Superior temporal gyrus (tissue), 1 donor: ENCODE measurements around the gene MCM3.

ENCODE experiments used
- DNase-seq: peaks from one replicate; pipeline ENCODE4 v3.0.0-alpha.2; 2016; ENCODE audit errors: extremely low spot score

MCM3 gene

DNA sequence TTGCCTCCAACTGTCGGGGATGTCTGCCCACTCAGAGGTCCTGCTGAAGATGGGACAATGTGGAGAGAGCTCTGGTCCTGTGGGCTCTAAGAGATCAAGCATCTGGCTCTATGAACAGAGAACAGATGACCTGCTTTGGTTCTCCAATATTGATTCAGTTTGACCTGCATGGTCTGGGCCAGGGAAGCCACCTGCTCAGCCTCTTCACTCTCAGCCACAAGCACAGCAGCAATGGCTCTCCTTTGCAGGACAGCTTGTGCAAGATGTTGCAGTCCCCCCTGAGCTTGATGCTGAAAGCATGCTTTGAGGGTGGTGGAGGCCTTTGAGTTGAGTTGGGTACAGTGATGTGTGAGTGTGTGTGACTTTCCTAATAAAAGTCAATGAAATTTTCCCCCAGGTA lies 18.6 kb upstream of the MCM3 start:
- DNase-seq: no peak

- DNase-seq: no peak
These were observed 16.8 kb upstream of the MCM3 start for GRCh38 chr6:52301326-52301725.

- no peak for DNase-seq
These were observed 16.0 kb upstream of the MCM3 start for GRCh38 chr6:52300489-52300931.

- DNase-seq: no peak
These were observed 15.1 kb upstream of the MCM3 start for GRCh38 chr6:52299653-52300052.

- DNase-seq: no peak
These were observed 12.9 kb upstream of the MCM3 start for GRCh38 chr6:52297433-52297832.

- DNase-seq: no peak
These were observed 8.5 kb upstream of the MCM3 start for GRCh38 chr6:52293067-52293466.

DNA sequence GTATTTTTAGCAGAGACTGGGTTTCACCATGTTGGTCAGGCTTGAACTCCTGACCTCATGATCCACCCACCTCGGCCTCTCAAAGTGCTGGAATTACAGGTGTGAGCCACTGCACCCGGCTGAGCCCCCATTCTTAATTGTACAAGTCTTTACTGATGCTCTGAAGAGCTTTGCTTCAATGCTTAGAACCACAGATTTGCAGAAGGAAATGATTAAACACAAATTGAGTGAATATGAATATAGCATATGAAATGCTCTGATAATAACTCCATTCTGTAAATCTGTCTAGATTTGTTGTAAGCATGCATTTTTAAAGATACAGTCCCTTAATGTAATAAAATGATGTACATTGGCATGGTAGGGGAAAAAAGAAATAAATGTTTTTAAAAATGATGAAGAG lies 4.3 kb upstream of the MCM3 start:
- no peak for DNase-seq

GRCh38 chr6:52288216-52288615 lies 3.7 kb upstream of the MCM3 start:
- no peak for DNase-seq

DNA sequence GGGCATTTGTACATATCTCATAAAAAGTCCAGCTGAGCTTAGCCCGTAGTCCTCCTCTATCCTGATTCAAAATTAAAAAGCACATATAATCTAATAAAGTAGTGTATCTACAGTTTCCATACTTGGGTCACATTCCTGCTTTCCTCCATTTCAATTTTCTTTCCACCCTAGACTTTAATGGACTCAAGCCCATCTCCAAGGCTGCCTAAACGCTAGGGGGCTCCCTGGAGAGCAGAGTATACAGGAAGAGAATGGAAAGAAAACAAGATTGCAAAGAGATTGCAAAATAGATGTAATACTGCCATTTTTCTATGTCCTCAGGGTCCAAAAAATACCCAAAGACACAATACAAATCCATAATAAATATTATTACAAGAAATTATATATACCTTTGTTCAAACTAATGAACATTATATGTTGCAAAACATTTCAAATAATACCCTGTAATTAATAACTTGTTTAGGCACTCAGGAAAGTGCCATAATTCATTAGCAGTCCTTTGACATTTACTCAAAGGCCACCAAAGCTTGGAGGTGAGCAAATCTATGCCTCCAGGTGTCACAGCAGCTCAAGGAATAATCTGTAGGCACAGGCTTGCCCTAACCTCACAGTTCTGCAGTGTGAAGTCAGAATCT lies 2.4 kb upstream of the MCM3 start:
- peak; percentile 88 for DNase-seq

DNA sequence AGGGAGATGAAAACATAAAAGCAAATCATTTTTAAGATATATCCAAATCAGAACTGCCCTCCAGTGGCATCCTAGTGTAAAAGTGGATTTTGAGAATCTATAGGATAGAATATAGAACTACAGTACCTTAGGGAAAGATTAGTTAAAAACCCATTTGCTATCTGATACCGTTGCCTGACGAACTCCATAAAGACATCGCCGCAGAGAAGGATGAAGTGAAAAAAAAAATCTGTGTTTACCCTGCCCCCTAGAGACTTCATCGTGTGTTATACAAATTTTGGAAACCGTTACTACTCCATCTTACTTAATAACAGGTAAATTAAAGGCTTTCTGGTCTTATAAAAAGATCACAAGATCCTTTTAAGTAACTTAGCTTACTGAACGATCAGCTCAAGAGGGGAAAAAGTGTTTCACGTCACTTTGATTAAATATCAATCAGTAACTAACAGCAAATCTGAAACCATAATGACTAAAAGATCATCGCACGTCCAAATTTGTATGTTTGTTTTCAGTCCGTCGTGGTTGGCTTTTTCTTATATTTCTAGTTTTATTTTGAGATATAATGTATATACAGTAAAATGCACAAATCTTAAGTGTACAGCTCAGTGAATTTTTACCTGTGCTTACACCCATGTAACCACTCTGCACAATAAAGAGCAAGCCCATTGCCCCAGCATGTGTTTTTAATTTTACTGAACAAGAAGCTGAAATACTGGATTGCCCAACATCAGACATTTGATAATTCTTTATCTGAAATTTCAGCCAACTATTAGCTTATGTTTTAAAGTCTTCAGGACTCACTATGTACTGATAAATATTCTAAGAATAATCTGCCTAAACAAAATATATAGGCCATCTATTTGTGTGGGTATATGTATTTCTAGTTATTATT lies 881 bp upstream of the MCM3 start:
- peak; percentile 81 for DNase-seq

- DNase-seq: peak; percentile 9
These were observed 447 bp downstream of the MCM3 start for GRCh38 chr6:52284131-52284459.

DNA sequence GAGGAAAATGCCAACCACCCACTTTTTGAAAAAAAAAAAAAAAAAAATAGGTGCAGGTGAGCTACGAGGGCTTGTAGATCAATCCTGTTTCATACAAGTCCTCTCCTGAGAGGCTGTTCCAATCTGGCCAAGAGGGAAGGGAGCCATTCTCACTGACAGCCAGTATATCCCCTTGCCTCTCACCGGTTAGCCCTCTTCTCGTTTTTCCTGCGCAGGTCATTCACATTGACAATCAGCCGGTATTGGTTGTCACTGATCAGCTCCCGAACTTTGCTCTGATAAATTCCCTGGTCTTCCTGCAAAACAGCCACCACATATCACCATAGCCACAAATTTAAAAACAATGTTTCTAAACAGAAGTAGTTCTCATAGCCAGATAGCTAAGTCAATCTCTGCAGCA lies 1.4 kb downstream of the MCM3 start:
- no peak for DNase-seq

DNA sequence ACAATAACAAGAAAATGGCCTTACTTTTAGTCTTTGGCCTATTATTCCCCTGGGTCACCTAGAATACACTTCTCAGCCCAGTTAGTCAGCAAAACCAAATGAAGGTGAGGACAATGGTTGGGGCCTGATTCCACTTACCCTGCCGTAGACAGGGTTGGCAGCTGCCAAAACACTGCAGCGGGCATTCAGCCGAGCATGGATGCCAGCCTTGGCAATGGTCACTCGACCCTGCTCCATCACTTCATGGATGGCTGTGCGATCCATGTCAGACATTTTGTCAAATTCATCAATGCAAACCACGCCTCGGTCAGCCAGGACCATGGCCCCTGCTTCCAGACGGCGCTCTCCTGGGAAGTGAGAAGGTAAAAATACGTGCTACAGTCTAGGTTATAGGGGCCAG lies 8.4 kb downstream of the MCM3 start:
- DNase-seq: no peak

- DNase-seq: no peak
These were observed 12.6 kb downstream of the MCM3 start for GRCh38 chr6:52271852-52272460.

DNA sequence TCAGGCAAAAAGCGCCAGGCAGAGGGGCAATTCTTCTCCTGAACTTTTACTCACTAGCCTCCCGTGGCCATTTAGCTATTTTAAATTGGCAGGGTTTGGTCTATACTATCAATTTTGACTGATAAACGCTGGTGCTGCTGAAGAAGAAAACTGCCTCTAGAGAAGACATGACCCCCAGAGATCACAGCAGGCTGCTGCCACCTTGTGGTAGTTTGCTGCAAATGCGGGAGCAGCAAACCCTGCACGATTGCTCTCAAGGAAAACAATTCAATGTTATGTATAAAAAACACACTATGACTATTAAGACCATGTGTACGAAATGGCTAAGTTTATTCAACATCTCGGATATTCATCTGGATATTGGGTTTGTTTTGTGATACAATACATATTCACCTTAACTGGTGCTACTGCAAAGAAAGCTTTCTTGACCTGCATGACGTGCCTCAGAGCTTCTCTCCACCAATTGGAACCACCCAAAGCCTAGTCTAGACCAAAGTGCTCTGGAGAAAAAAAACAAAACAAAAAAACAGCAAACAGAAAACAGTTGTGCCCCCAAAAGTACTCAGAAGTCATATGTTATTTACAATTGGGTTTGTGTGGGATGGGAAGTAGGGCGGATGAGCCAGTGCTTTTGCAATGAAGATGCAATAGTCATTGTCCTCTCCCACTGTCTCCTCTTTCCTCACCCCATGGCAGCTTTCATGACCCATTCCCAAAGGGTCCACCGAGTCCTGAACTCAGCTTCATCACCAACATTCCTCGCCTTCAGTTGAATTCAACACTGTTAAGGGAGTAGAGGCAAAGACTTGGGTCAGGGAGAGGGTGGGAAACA lies 20.6 kb downstream of the MCM3 start:
- DNase-seq: peak; percentile 84

GRCh38 chr6:52262620-52263344 lies 21.8 kb downstream of the MCM3 start:
- no peak for DNase-seq

GRCh38 chr6:52261229-52261628 lies 23.3 kb downstream of the MCM3 start:
- DNase-seq: no peak

DNA sequence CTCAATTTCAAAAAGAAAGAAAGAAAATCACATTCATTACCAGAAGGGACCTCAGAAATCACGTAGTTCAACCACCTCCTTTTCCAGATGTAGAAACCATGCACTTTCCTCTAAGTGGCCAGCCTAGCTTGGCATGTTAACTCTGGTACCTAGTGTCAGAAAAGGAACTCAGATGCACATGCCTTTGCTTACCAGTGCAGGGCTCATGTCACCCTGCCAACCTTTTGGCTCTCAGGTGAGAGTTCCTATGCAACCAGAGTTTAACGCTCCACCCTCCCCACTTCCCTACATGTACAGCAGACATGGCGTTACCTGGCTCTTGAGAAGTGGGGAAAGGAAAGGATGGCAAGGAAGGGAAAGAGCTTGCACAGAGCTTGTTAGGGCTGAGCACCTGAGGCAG lies 23.9 kb downstream of the MCM3 start:
- DNase-seq: no peak

DNA sequence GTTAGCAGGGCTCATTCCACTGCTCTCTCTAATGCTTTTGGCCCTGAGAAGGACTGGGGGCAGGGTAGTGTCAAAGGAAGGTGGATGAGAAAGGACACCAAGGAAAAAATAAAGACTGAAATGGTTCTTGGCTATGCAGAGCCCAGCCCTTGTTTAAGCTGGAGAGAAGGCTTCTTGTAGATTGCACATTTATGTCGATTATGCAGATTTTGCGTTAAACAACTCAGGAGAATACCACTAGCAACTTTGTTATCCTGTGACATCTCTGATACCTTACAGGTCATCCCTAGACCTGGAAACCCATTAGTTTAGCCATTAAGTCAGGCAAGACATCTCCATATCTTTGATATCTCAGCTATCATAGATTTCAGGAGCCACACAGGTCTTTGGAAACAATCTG lies 29.1 kb downstream of the MCM3 start:
- DNase-seq: no peak

- no peak for DNase-seq
These were observed 29.7 kb downstream of the MCM3 start for GRCh38 chr6:52254731-52255378.

DNA sequence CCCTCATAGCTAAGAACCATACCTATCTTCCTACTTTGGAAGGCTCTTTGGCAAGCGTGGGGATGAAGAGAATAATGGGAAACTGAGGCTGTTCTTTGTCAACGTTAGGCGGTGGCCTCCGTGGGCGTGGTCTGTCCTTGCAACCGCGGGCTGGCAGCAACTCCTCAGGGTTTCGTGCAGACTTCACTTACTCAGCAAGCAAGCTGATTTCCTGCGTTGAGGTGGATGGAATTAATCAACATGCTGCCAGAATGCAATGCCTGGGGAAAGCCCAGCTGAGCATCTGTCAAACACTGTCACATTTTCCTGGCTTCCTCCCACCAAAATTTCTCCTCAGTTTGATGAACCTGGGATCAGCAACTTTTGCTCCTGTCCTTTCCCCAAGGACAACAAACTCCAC lies 31.0 kb downstream of the MCM3 start:
- DNase-seq: no peak
